Neuron (in vitro differentiated cells): ENCODE measurements around the gene TUBG2.

Experiments used
- H2AFZ ChIP-seq: one replicate; pipeline ENCODE4 v1.6.1; 2013; ENCODE audit warnings: low read depth, mild to moderate bottlenecking, inconsistent platforms, low read length, moderate library complexity
- H3K27me3 ChIP-seq: one replicate; pipeline ENCODE4 v1.6.1; 2013; ENCODE audit warnings: low read length; ENCODE audit not compliant: insufficient read depth
- H3K36me3 ChIP-seq: one replicate; pipeline ENCODE4 v1.6.1; 2013; ENCODE audit warnings: low read length; ENCODE audit not compliant: insufficient read depth
- H3K4me1 ChIP-seq: one replicate; pipeline ENCODE4 v1.6.1; 2013; ENCODE audit warnings: low read length; ENCODE audit not compliant: insufficient read depth
- H3K4me3 ChIP-seq: 2 replicates; pipeline ENCODE4 v1.5.1; 2013; ENCODE audit warnings: mild to moderate bottlenecking, low read length, moderate library complexity
- H3K9me3 ChIP-seq: one replicate; pipeline ENCODE4 v1.6.1; 2013; ENCODE audit warnings: low read length

The TUBG2 gene

GRCh38 chr17:42677012-42677857, 18.2 kb downstream of the TUBG2 start:
- peaks cover 13% of the 10 kb centered on the region for H3K36me3 ChIP-seq
- H2AFZ ChIP-seq: peak overlapping the region; percentile 3
- H3K4me1 ChIP-seq: peaks cover 37% of the 10 kb centered on the region
- peak overlapping the region; percentile 84 for H3K4me3 ChIP-seq
- H3K27me3 ChIP-seq: no peaks in the 10 kb centered on the region
- H3K9me3 ChIP-seq: no peaks in the 10 kb centered on the region

- H3K4me1 ChIP-seq: peaks cover 39% of the 10 kb centered on the region
- H2AFZ ChIP-seq: peak overlapping the region; percentile 3
- H3K27me3 ChIP-seq: no peaks in the 10 kb centered on the region
- peaks cover 4% of the 10 kb centered on the region for H3K36me3 ChIP-seq
- H3K4me3 ChIP-seq: peak overlapping the region; percentile 51
- no peaks in the 10 kb centered on the region for H3K9me3 ChIP-seq
Measured at GRCh38 chr17:42677921-42678781, 19.1 kb downstream of the TUBG2 start.

- Histone ChIP-seq H3K36me3 (no peaks in the 10 kb centered on the region), H3K4me3 (peak overlapping the region; percentile 51), H3K9me3 (no peaks in the 10 kb centered on the region), H2AFZ (peak overlapping the region; percentile 66), H3K27me3 (no peaks in the 10 kb centered on the region), H3K4me1 (peaks cover 46% of the 10 kb centered on the region)
Measured at GRCh38 chr17:42678951-42679491, 19.9 kb downstream of the TUBG2 start.

- Histone ChIP-seq H2AFZ (peak overlapping the region; percentile 66), H3K4me3 (peak overlapping the region; percentile 51), H3K27me3 (no peaks in the 10 kb centered on the region), H3K4me1 (peaks cover 44% of the 10 kb centered on the region), H3K9me3 (no peaks in the 10 kb centered on the region), H3K36me3 (peaks cover 4% of the 10 kb centered on the region)
Measured at GRCh38 chr17:42679492-42680330, 20.6 kb downstream of the TUBG2 start.

GRCh38 chr17:42680331-42680808, 21.3 kb downstream of the TUBG2 start:
- Histone ChIP-seq H3K27me3 (no peaks in the 10 kb centered on the region), H3K4me1 (peaks cover 38% of the 10 kb centered on the region), H3K4me3 (peak overlapping the region; percentile 51), H2AFZ (peak overlapping the region; percentile 66), H3K9me3 (no peaks in the 10 kb centered on the region), H3K36me3 (peaks cover 10% of the 10 kb centered on the region)

- peaks cover 26% of the 10 kb centered on the region for H3K36me3 ChIP-seq
- no peaks in the 10 kb centered on the region for H3K9me3 ChIP-seq
- no peaks in the 10 kb centered on the region for H3K27me3 ChIP-seq
- H2AFZ ChIP-seq: peak within 1 kb of the TSS; percentile 34
- peak within 1 kb of the TSS; percentile 66 for H3K4me3 ChIP-seq
- H3K4me1 ChIP-seq: peaks cover 32% of the 10 kb centered on the region
Measured at GRCh38 chr17:42681976-42682721, 23.1 kb downstream of the TUBG2 start, which contains the start of gene CNTNAP1. TSS of gene CNTNAP1 (plus strand) at chr17:42682531. CDS start at chr17:42682830, 299 bp downstream.

- Histone ChIP-seq H3K4me3 (peak overlapping the region; percentile 66), H2AFZ (peak overlapping the region; percentile 34), H3K36me3 (peaks cover 32% of the 10 kb centered on the region), H3K9me3 (no peaks in the 10 kb centered on the region), H3K27me3 (no peaks in the 10 kb centered on the region), H3K4me1 (peaks cover 26% of the 10 kb centered on the region)
Measured at GRCh38 chr17:42682722-42683403, 23.8 kb downstream of the TUBG2 start.

- Histone ChIP-seq H3K27me3 (no peaks in the 10 kb centered on the region), H3K4me3 (peak overlapping the region; percentile 66), H3K36me3 (peaks cover 39% of the 10 kb centered on the region), H2AFZ (no peak overlapping the region), H3K4me1 (peaks cover 26% of the 10 kb centered on the region), H3K9me3 (no peaks in the 10 kb centered on the region)
Measured at GRCh38 chr17:42683407-42684034, 24.4 kb downstream of the TUBG2 start.

GRCh38 chr17:42684929-42685556, 26.0 kb downstream of the TUBG2 start:
- Histone ChIP-seq H3K4me3 (no peak overlapping the region), H3K9me3 (no peaks in the 10 kb centered on the region), H3K27me3 (no peaks in the 10 kb centered on the region), H3K36me3 (peaks cover 53% of the 10 kb centered on the region), H2AFZ (no peak overlapping the region), H3K4me1 (peaks cover 20% of the 10 kb centered on the region)

GRCh38 chr17:42685831-42686230, 26.7 kb downstream of the TUBG2 start:
- H3K36me3 ChIP-seq: peaks cover 59% of the 10 kb centered on the region
- H3K4me3 ChIP-seq: no peak overlapping the region
- no peaks in the 10 kb centered on the region for H3K9me3 ChIP-seq
- H3K4me1 ChIP-seq: peaks cover 13% of the 10 kb centered on the region
- H3K27me3 ChIP-seq: no peaks in the 10 kb centered on the region
- no peak overlapping the region for H2AFZ ChIP-seq
